H9 (cell line): ENCODE results near the gene GLP2R. TPM values are rescaled to one million over a fixed set of nuclear protein-coding genes. Genes with fewer than 3 reads are reported as not detected.

Experiments used
- DNase-seq: peaks from one replicate; pipeline ENCODE4 v3.0.0-alpha.2; 2017
- H2AFZ ChIP-seq: one replicate; pipeline ENCODE4 v1.6.1; 2013; ENCODE audit warnings: mild to moderate bottlenecking, low read length, control low read depth, moderate library complexity
- H2AK5ac ChIP-seq: 2 replicates; pipeline ENCODE4 v1.6.1; 2013; ENCODE audit warnings: low read length, control low read depth, mixed read lengths; ENCODE audit not compliant: insufficient read length
- H2BK120ac ChIP-seq: one replicate; pipeline ENCODE4 v1.6.1; 2013; ENCODE audit warnings: low read depth, mild to moderate bottlenecking, low read length, control low read depth, inconsistent platforms; ENCODE audit not compliant: poor library complexity, severe bottlenecking
- H2BK12ac ChIP-seq: 2 replicates; pipeline ENCODE4 v1.6.1; 2013; ENCODE audit warnings: low read length, control low read depth, mixed read lengths, low read depth; ENCODE audit not compliant: insufficient read length
- H2BK15ac ChIP-seq: 2 replicates; pipeline ENCODE4 v1.6.1; 2013; ENCODE audit warnings: low read depth, low read length, control low read depth
- H2BK20ac ChIP-seq: one replicate; pipeline ENCODE4 v1.6.1; 2013; ENCODE audit warnings: low read depth, mild to moderate bottlenecking, low read length, control low read depth, inconsistent platforms; ENCODE audit not compliant: poor library complexity, severe bottlenecking
- H2BK5ac ChIP-seq: 2 replicates; pipeline ENCODE4 v1.6.1; 2013; ENCODE audit warnings: low read length, control low read depth, mixed read lengths; ENCODE audit not compliant: insufficient read length
- H3K14ac ChIP-seq: 2 replicates; pipeline ENCODE4 v1.6.1; 2013; ENCODE audit warnings: low read length, control low read depth; ENCODE audit not compliant: insufficient read depth
- H3K18ac ChIP-seq: 2 replicates; pipeline ENCODE4 v1.6.1; 2013; ENCODE audit warnings: low read depth, mild to moderate bottlenecking, mixed read lengths, low read length, control low read depth; ENCODE audit not compliant: insufficient read length
- H3K23ac ChIP-seq: 2 replicates; pipeline ENCODE4 v1.6.1; 2013; ENCODE audit warnings: low read length, control low read depth, mixed read lengths, low read depth; ENCODE audit not compliant: insufficient read length
- H3K23me2 ChIP-seq: 2 replicates; pipeline ENCODE4 v1.6.1; 2013; ENCODE audit warnings: low read depth, mild to moderate bottlenecking, mixed read lengths, low read length, control low read depth; ENCODE audit not compliant: insufficient read length, poor library complexity, severe bottlenecking
- H3K27ac ChIP-seq: 2 replicates; pipeline ENCODE4 v1.5.1; 2013; ENCODE audit warnings: low read length, control low read depth, mixed read lengths, low read depth; ENCODE audit not compliant: insufficient read length
- H3K27me3 ChIP-seq: 2 replicates; pipeline ENCODE4 v1.6.1; 2013; ENCODE audit warnings: low read length, control low read depth, inconsistent platforms; ENCODE audit not compliant: insufficient read depth
- H3K4ac ChIP-seq: 2 replicates; pipeline ENCODE4 v1.6.1; 2013; ENCODE audit warnings: low read depth, mild to moderate bottlenecking, control low read depth, inconsistent platforms, low read length, moderate library complexity
- H3K4me1 ChIP-seq: 2 replicates; pipeline ENCODE4 v1.6.1; 2013; ENCODE audit warnings: low read length, control low read depth, inconsistent platforms; ENCODE audit not compliant: insufficient read depth
- H3K4me2 ChIP-seq: 2 replicates; pipeline ENCODE4 v1.6.1; 2013; ENCODE audit warnings: low read length, control low read depth, mixed read lengths; ENCODE audit not compliant: insufficient read length, insufficient read depth
- H3K56ac ChIP-seq: 2 replicates; pipeline ENCODE4 v1.6.1; 2013; ENCODE audit warnings: low read depth, mild to moderate bottlenecking, mixed read lengths, low read length, control low read depth; ENCODE audit not compliant: insufficient read length
- H3K79me1 ChIP-seq: 2 replicates; pipeline ENCODE4 v1.6.1; 2013; ENCODE audit warnings: low read depth, mild to moderate bottlenecking, moderate library complexity, low read length, control low read depth, inconsistent platforms; ENCODE audit not compliant: insufficient read depth, poor library complexity, severe bottlenecking
- H3K79me2 ChIP-seq: 2 replicates; pipeline ENCODE4 v1.6.1; 2013; ENCODE audit warnings: low read length, control low read depth, inconsistent platforms; ENCODE audit not compliant: insufficient read depth
- H3K9ac ChIP-seq: 2 replicates; pipeline ENCODE4 v1.6.1; 2013; ENCODE audit warnings: low read length, control low read depth, mixed read lengths; ENCODE audit not compliant: insufficient read length; ENCODE audit errors: extremely low read depth
- H3K9me3 ChIP-seq: one replicate; pipeline ENCODE4 v1.6.1; 2013; ENCODE audit warnings: low read depth, low read length, inconsistent platforms; ENCODE audit not compliant: control insufficient read depth
- H3T11ph ChIP-seq: one replicate; pipeline ENCODE4 v1.6.1; 2013; ENCODE audit warnings: mild to moderate bottlenecking, low read length, control low read depth, inconsistent platforms
- H4K20me1 ChIP-seq: one replicate; pipeline ENCODE4 v1.6.1; 2013; ENCODE audit not compliant: control insufficient read depth, insufficient read length, insufficient read depth
- H4K5ac ChIP-seq: 2 replicates; pipeline ENCODE4 v1.6.1; 2013; ENCODE audit warnings: low read depth, mild to moderate bottlenecking, mixed read lengths, low read length, control low read depth; ENCODE audit not compliant: insufficient read length
- H4K8ac ChIP-seq: replicated peaks from 2 replicates; pipeline ENCODE4 v1.6.1; 2013; ENCODE audit warnings: low read length, control low read depth, mixed read lengths, low read depth; ENCODE audit not compliant: insufficient read length
- H4K91ac ChIP-seq: 2 replicates; pipeline ENCODE4 v1.6.1; 2013; ENCODE audit warnings: low read depth, mild to moderate bottlenecking, moderate library complexity, mixed read lengths, low read length, control low read depth; ENCODE audit not compliant: insufficient read length
- H3K27ac Mint-ChIP-seq, 3 experiments: 2 replicates in 2 of 3; 3 replicates in 1 of 3; pipeline ENCODE4 v1.8.0; 2020 to 2021; ENCODE audit warnings: mixed read lengths in 3 of 3, mild to moderate bottlenecking in 1 of 3, moderate library complexity in 1 of 3
- H3K27me3 Mint-ChIP-seq: 2 replicates; pipeline ENCODE4 v1.8.0; 2021; ENCODE audit warnings: low read depth, mild to moderate bottlenecking, moderate library complexity, mixed read lengths
- H3K36me3 Mint-ChIP-seq, 3 experiments: 2 replicates in 2 of 3; 3 replicates in 1 of 3; pipeline ENCODE4 v1.8.0; 2020 to 2021; ENCODE audit warnings: low read depth in 3 of 3, mixed read lengths in 3 of 3; ENCODE audit not compliant: insufficient read depth in 1 of 3
- H3K4me1 Mint-ChIP-seq, 2 experiments: 2 replicates each; pipeline ENCODE4 v1.8.0; 2020; ENCODE audit warnings: mixed read lengths in 2 of 2
- H3K4me3 Mint-ChIP-seq, 2 experiments: 2 replicates in 1 of 2; 3 replicates in 1 of 2; pipeline ENCODE4 v1.8.0; 2020 to 2021; ENCODE audit warnings: mild to moderate bottlenecking in 2 of 2, mixed read lengths in 2 of 2, moderate library complexity in 1 of 2
- H3K9me3 Mint-ChIP-seq, 2 experiments: 2 replicates in 1 of 2; 3 replicates in 1 of 2; pipeline ENCODE4 v1.8.0; 2020; ENCODE audit warnings: mild to moderate bottlenecking in 2 of 2, mixed read lengths in 2 of 2, moderate library complexity in 1 of 2
- CTCF ChIP-seq: fragments of 200-600 bp; sonication (generic); conservative IDR thresholded peaks from 3 replicates; pipeline ENCODE4 v1.8.0; 2021; ENCODE audit warnings: antibody characterized with exemption, mild to moderate bottlenecking
- WGBS: extraction: QIAGEN DNeasy Blood & Tissue Kit; methylation state at CpG from one replicate; pipeline ENCODE4 v1.1.7; 2013; ENCODE audit warnings: missing lambda C conversion rate, low lambda C conversion rate, mixed read lengths; ENCODE audit not compliant: insufficient read length; ENCODE audit errors: extremely low coverage; 5-methylcytosine and 5-hydroxymethylcytosine counted together
- total RNA-seq: library from RNA; stranded (reverse); gene quantifications from 2 replicates; pipeline ENCODE4 v1.2.1, GENCODE V29; 2021

The GLP2R gene
- total RNA-seq, 1 experiment from 2014 or later, result not detected

- Mint-ChIP-seq H3K36me3 (no peaks in the 10 kb centered on the region), H3K27me3 (peaks cover 2% of the 10 kb centered on the region; the same call in 1 of the 2 replicates), H3K4me1 (peaks cover 12 to 23% of the 10 kb centered on the region in 2 experiments), H3K4me3 (no peak overlapping the region), H3K9me3 (no peaks in the 10 kb centered on the region), H3K27ac (no peak overlapping the region)
- Histone ChIP-seq H3K14ac (no peak overlapping the region), H3K9ac (no peak overlapping the region), H3K27me3 (no peaks in the 10 kb centered on the region), H3T11ph (no peak overlapping the region), H2BK15ac (no peak overlapping the region), H3K4ac (no peak overlapping the region), H2BK120ac (no peak overlapping the region), H4K8ac (no peak overlapping the region), H3K4me2 (no peak overlapping the region), H4K5ac (no peak overlapping the region), H2BK12ac (no peak overlapping the region), H3K23me2 (no peaks in the 10 kb centered on the region), H2AK5ac (no peak overlapping the region), H3K56ac (no peak overlapping the region), H3K79me2 (no peaks in the 10 kb centered on the region), H3K79me1 (no peaks in the 10 kb centered on the region), H3K9me3 (no peaks in the 10 kb centered on the region), H4K91ac (no peak overlapping the region), H3K27ac (no peak overlapping the region), H2BK5ac (no peak overlapping the region), H2AFZ (no peak overlapping the region), H3K18ac (no peak overlapping the region), H3K23ac (no peak overlapping the region), H3K4me1 (no peaks in the 10 kb centered on the region), H4K20me1 (no peaks in the 10 kb centered on the region), H2BK20ac (no peak overlapping the region)
- no peak for TF ChIP-seq CTCF
- DNase-seq, result no peak
- WGBS, result no CpG with 5 or more reads among the region's 2 CpGs
Observed at GRCh38 chr17:9932491-9932890, 106.8 kb downstream of the GLP2R start.
